Neural cell (in vitro differentiated cells): ENCODE results near the gene IRF4. TPM values are rescaled to one million over a fixed set of nuclear protein-coding genes. Genes with fewer than 3 reads are reported as not detected.

Experiments used
- H2AFZ ChIP-seq: fragments of 200-600, 300-800 bp; sonication (generic), shearing (Covaris generic); 2 replicates; pipeline ENCODE4 v1.6.0; 2014; ENCODE audit warnings: low read depth, mild to moderate bottlenecking, antibody characterized with exemption, low read length, moderate library complexity
- H3F3A ChIP-seq: fragments of 200-600 bp; shearing (Covaris generic); 2 replicates; pipeline ENCODE4 v1.6.1; 2016; ENCODE audit warnings: mild to moderate bottlenecking, moderate library complexity, mixed read lengths, antibody characterized with exemption, low read length; ENCODE audit not compliant: insufficient read depth, poor library complexity, severe bottlenecking
- H3K27ac ChIP-seq: fragments of 200-600, 300-800 bp; sonication (generic), shearing (Covaris generic); 2 replicates; pipeline ENCODE4 v1.5.1; 2014; ENCODE audit warnings: mild to moderate bottlenecking, low read length, moderate library complexity
- H3K27me3 ChIP-seq: fragments of 300-800, 200-600 bp; sonication (generic), shearing (Covaris generic); 2 replicates; pipeline ENCODE4 v1.6.0; 2014; ENCODE audit warnings: mild to moderate bottlenecking, low read depth, low read length, moderate library complexity; ENCODE audit not compliant: insufficient read depth
- H3K36me3 ChIP-seq: fragments of 300-800, 200-600 bp; sonication (generic), shearing (Covaris generic); 2 replicates; pipeline ENCODE4 v1.5.1; 2014; ENCODE audit warnings: mild to moderate bottlenecking, antibody characterized with exemption, low read length, moderate library complexity; ENCODE audit not compliant: insufficient read depth
- H3K4me2 ChIP-seq: fragments of 300-800, 200-600 bp; sonication (generic), shearing (Covaris generic); 2 replicates; pipeline ENCODE4 v1.6.0; 2014; ENCODE audit warnings: mild to moderate bottlenecking, low read length
- H3K4me3 ChIP-seq: fragments of 300-800, 200-600 bp; sonication (generic), shearing (Covaris generic); 2 replicates; pipeline ENCODE4 v1.5.1; 2014; ENCODE audit warnings: mild to moderate bottlenecking, low read length, moderate library complexity
- H3K79me2 ChIP-seq: fragments of 200-600 bp; shearing (Covaris generic); replicated peaks from 2 replicates; pipeline ENCODE4 v1.6.0; 2014; ENCODE audit warnings: mild to moderate bottlenecking, low read length, moderate library complexity; ENCODE audit not compliant: insufficient read depth
- H3K9ac ChIP-seq: fragments of 300-800, 200-600 bp; sonication (generic), shearing (Covaris generic); 2 replicates; pipeline ENCODE4 v1.6.1; 2016; ENCODE audit warnings: mild to moderate bottlenecking, low read length, mixed read lengths
- H3K9me2 ChIP-seq: fragments of 200-600 bp; shearing (Covaris generic); 2 replicates; pipeline ENCODE4 v1.6.1; 2016; ENCODE audit warnings: mild to moderate bottlenecking, low read length, mixed read lengths; ENCODE audit not compliant: insufficient read depth
- H3K9me3 ChIP-seq: fragments of 200-600, 300-800 bp; sonication (generic), shearing (Covaris generic); 2 replicates; pipeline ENCODE4 v1.6.1; 2016; ENCODE audit warnings: mild to moderate bottlenecking, mixed run types, low read length, moderate library complexity, mixed read lengths
- H4K20me1 ChIP-seq: fragments of 200-600 bp; shearing (Covaris generic); 2 replicates; pipeline ENCODE4 v1.6.1; 2016; ENCODE audit warnings: mild to moderate bottlenecking, mixed run types; ENCODE audit not compliant: insufficient read depth
- EP300 ChIP-seq: fragments of 450-650 bp; conservative IDR thresholded peaks from 2 replicates; pipeline ENCODE4 v1.6.1; 2014; ENCODE audit warnings: antibody characterized with exemption, mild to moderate bottlenecking, moderate library complexity; ENCODE audit not compliant: poor library complexity, severe bottlenecking
- EZH2 ChIP-seq: fragments of 200-600, 300-800 bp; shearing (Covaris generic), sonication (generic); IDR thresholded peaks from 2 replicates; pipeline ENCODE4 v1.6.1; 2014; ENCODE audit warnings: antibody characterized with exemption, low read length, borderline replicate concordance, mild to moderate bottlenecking; ENCODE audit not compliant: insufficient read depth, poor library complexity, severe bottlenecking
- MXI1 ChIP-seq: fragments of 450-650 bp; conservative IDR thresholded peaks from 2 replicates; pipeline ENCODE4 v1.6.1; 2014; ENCODE audit warnings: antibody characterized with exemption, mild to moderate bottlenecking; ENCODE audit not compliant: poor library complexity, severe bottlenecking
- POLR2AphosphoS5 ChIP-seq: IDR thresholded peaks from 2 replicates; pipeline ENCODE4 v1.6.1; 2012
- RAD21 ChIP-seq: fragments of 450-650 bp; conservative IDR thresholded peaks from 2 replicates; pipeline ENCODE4 v1.6.1; 2014; ENCODE audit warnings: antibody characterized with exemption, mild to moderate bottlenecking, moderate library complexity
- SMC3 ChIP-seq: fragments of 450-650 bp; conservative IDR thresholded peaks from 2 replicates; pipeline ENCODE4 v1.6.1; 2014; ENCODE audit warnings: antibody characterized with exemption, mild to moderate bottlenecking, moderate library complexity; ENCODE audit not compliant: poor library complexity
- TAF1 ChIP-seq: IDR thresholded peaks from 2 replicates; pipeline ENCODE4 v1.6.1; 2012; ENCODE audit warnings: low read depth
- polyA plus RNA-seq: library from polyadenylated mRNA; depleted of rRNA; stranded (reverse); fragments of >200 nt; gene quantifications from 2 replicates; pipeline ENCODE4 v1.2.3, GENCODE V29; 2014
- TF ChIP-seq, protein P1 (sequence below): IDR thresholded peaks from 2 replicates; pipeline ENCODE4 v1.6.1; 2012; ENCODE audit warnings: borderline replicate concordance
- TF ChIP-seq, protein P2 (sequence below): fragments of 450-650 bp; IDR thresholded peaks from 2 replicates; pipeline ENCODE4 v1.5.1; 2014; ENCODE audit warnings: antibody characterized with exemption, mild to moderate bottlenecking, moderate library complexity; ENCODE audit not compliant: poor library complexity, severe bottlenecking

Gene IRF4
- polyA plus RNA-seq, 1 donor from 2014 or later, result 0.05 TPM

DNA sequence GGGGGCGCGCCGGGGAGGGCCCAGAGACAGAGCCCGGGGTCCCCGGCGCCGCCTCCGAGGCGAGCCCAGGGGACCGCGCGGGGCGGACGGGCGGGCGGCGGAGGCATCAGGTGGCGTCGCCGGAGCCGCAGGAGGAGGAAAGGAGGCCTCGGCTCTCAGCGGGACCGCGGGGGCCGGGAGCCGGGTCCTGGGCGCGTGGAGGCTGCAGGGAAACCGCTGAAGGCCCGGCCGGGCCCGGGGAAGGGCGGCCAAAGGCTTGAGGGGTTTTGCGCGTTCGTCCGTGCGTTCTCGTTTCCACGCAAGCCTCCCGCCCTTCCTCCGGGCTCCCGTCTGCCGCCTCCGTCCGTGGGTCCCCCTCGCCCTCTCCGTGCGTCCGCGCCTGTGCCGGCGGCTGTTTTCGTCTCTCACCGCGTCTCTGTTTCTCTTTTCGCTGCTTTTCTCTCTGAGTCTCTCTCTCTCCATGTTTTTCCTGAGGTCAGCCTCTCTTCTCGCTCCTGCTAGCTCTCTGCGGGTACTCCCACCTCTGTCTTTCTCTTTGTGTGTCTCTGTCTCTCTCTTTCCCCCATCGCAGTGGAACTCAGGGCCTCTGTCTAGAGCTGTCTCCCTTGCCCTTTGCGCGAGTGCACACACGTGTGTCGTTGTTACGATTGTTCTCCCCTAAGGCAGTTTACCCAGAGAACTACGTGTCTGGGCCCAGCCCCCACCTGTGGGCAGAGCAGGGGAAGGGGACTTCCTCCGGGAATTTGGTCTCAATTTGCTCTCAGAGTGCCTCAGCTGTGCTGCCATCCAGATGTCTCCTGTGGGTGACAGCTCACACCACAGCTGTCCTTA is 2.1 kb downstream of the IRF4 start:
- Histone ChIP-seq H3K4me2 (peak overlapping the region; percentile 6), H3K9me2 (no peaks in the 10 kb centered on the region), H3F3A (no peaks in the 10 kb centered on the region), H3K27ac (no peak overlapping the region), H3K36me3 (no peaks in the 10 kb centered on the region), H3K79me2 (no peaks in the 10 kb centered on the region), H3K9ac (no peak overlapping the region), H3K9me3 (no peaks in the 10 kb centered on the region), H3K27me3 (peaks cover 81% of the 10 kb centered on the region), H4K20me1 (no peaks in the 10 kb centered on the region), H2AFZ (no peak overlapping the region), H3K4me3 (peak overlapping the region; percentile 68)
- TF ChIP-seq RAD21 (peak; percentile 6), TAF1 (no peak), SMC3 (peak; percentile 4)
- TF ChIP-seq, protein P1, sequence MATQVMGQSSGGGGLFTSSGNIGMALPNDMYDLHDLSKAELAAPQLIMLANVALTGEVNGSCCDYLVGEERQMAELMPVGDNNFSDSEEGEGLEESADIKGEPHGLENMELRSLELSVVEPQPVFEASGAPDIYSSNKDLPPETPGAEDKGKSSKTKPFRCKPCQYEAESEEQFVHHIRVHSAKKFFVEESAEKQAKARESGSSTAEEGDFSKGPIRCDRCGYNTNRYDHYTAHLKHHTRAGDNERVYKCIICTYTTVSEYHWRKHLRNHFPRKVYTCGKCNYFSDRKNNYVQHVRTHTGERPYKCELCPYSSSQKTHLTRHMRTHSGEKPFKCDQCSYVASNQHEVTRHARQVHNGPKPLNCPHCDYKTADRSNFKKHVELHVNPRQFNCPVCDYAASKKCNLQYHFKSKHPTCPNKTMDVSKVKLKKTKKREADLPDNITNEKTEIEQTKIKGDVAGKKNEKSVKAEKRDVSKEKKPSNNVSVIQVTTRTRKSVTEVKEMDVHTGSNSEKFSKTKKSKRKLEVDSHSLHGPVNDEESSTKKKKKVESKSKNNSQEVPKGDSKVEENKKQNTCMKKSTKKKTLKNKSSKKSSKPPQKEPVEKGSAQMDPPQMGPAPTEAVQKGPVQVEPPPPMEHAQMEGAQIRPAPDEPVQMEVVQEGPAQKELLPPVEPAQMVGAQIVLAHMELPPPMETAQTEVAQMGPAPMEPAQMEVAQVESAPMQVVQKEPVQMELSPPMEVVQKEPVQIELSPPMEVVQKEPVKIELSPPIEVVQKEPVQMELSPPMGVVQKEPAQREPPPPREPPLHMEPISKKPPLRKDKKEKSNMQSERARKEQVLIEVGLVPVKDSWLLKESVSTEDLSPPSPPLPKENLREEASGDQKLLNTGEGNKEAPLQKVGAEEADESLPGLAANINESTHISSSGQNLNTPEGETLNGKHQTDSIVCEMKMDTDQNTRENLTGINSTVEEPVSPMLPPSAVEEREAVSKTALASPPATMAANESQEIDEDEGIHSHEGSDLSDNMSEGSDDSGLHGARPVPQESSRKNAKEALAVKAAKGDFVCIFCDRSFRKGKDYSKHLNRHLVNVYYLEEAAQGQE, result no peak

DNA sequence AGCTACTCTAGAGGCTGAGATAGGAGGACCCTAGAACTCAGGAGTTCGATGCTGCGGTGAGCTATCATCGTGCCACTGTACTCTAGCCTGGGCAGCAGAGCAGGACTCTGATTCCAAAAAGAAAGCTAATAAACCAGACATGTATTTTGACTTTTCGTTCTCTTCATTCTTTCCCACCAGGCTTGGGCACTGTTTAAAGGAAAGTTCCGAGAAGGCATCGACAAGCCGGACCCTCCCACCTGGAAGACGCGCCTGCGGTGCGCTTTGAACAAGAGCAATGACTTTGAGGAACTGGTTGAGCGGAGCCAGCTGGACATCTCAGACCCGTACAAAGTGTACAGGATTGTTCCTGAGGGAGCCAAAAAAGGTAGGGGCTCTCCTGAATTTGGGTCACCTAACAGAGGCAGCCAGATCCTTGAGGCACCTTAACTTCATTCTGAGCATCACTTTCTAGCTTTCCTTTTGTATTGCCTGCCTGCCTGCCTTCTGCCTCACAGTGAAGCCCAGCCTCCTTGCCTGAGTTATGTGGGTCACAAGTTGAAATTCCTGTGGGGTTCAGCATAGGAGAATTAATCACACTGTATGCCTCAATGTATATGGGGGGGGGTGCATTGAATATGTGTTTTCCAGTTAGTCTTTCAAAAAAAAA is 3.2 kb downstream of the IRF4 start:
- H3K9me2 ChIP-seq, result no peaks in the 10 kb centered on the region
- no peak overlapping the region for H2AFZ ChIP-seq
- H3K36me3 ChIP-seq, result no peaks in the 10 kb centered on the region
- H4K20me1 ChIP-seq, result no peaks in the 10 kb centered on the region
- H3K9ac ChIP-seq, result no peak overlapping the region
- H3K27ac ChIP-seq, result no peak overlapping the region
- no peak overlapping the region for H3K4me3 ChIP-seq
- peaks cover 69% of the 10 kb centered on the region for H3K27me3 ChIP-seq
- H3F3A ChIP-seq, result no peaks in the 10 kb centered on the region
- no peaks in the 10 kb centered on the region for H3K9me3 ChIP-seq
- TF ChIP-seq MXI1, result no peak
- TF ChIP-seq EZH2, result no peak
- no peak for TF ChIP-seq POLR2AphosphoS5
- no peak for TF ChIP-seq TAF1
- TF ChIP-seq EP300, result no peak
- TF ChIP-seq, protein P1, result no peak
- TF ChIP-seq, protein P2, sequence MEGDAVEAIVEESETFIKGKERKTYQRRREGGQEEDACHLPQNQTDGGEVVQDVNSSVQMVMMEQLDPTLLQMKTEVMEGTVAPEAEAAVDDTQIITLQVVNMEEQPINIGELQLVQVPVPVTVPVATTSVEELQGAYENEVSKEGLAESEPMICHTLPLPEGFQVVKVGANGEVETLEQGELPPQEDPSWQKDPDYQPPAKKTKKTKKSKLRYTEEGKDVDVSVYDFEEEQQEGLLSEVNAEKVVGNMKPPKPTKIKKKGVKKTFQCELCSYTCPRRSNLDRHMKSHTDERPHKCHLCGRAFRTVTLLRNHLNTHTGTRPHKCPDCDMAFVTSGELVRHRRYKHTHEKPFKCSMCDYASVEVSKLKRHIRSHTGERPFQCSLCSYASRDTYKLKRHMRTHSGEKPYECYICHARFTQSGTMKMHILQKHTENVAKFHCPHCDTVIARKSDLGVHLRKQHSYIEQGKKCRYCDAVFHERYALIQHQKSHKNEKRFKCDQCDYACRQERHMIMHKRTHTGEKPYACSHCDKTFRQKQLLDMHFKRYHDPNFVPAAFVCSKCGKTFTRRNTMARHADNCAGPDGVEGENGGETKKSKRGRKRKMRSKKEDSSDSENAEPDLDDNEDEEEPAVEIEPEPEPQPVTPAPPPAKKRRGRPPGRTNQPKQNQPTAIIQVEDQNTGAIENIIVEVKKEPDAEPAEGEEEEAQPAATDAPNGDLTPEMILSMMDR, result no peak
- no peak for TF ChIP-seq SMC3
- no peak for TF ChIP-seq RAD21
- H3K4me2 ChIP-seq, result no peak overlapping the region
- no peaks in the 10 kb centered on the region for H3K79me2 ChIP-seq
